ENCODE results near the gene NDUFS8. TPM values are rescaled to one million over a fixed set of nuclear protein-coding genes. Genes with fewer than 3 reads are reported as not detected.
A peak's percentile ranks its signal among the peaks of the same experiment; 100 is the strongest.

Gene NDUFS8
- total RNA-seq, 1 experiment from 2014 or later: 214 TPM

- H3K14ac ChIP-seq (ENCODE audit: insufficient read depth, low read length): no peak overlapping the region
- H2AFZ ChIP-seq (ENCODE audit: low read length): no peak overlapping the region
- H4K8ac ChIP-seq (replicated peaks; ENCODE audit: insufficient read length, low read depth, low read length): no peak overlapping the region
- H3K27me3 Mint-ChIP-seq (ENCODE audit: low read depth): no peaks in the 10 kb centered on the region
- no peak overlapping the region for H3K4ac ChIP-seq (ENCODE audit: low read depth, low read length)
- DNase-seq: no peak
- WGBS (ENCODE audit: extremely low coverage, insufficient read length, low lambda C conversion rate): no CpG with 5 or more reads among the region's 13 CpGs
- H2BK5ac ChIP-seq (ENCODE audit: insufficient read length, low read length): no peak overlapping the region
- peaks cover 7 to 23% (median 11%) of the 10 kb centered on the region in 3 experiments; a peak in 5 of 7 replicates for H3K36me3 Mint-ChIP-seq (ENCODE audit: insufficient read depth in 1 of 3, low read depth in 3 of 3)
- H3K23ac ChIP-seq (ENCODE audit: insufficient read length, low read depth, low read length): no peak overlapping the region
- H3K27ac ChIP-seq (ENCODE audit: insufficient read length, low read depth, low read length): no peak overlapping the region
- no peaks in the 10 kb centered on the region for H3K79me1 ChIP-seq (ENCODE audit: insufficient read depth, low read depth, low read length, poor library complexity, severe bottlenecking)
- peak overlapping the region in 1 of 3 experiments; percentile 39; a peak in 1 of 7 replicates for H3K27ac Mint-ChIP-seq
- H3K4me2 ChIP-seq (ENCODE audit: insufficient read depth, insufficient read length, low read length): no peak overlapping the region
- H3K4me1 ChIP-seq (ENCODE audit: insufficient read depth, low read length): no peaks in the 10 kb centered on the region; the same call in 1 of the 2 replicates
- H4K91ac ChIP-seq (ENCODE audit: insufficient read length, low read depth, low read length): no peak overlapping the region
- H3K4me3 Mint-ChIP-seq: peak overlapping the region; percentile 17 to 49; a peak in 3 of 5 replicates
- no peak overlapping the region for H3T11ph ChIP-seq (ENCODE audit: low read length)
- H3K27me3 ChIP-seq (ENCODE audit: insufficient read depth, low read length): no peaks in the 10 kb centered on the region
- no peak overlapping the region for H3K56ac ChIP-seq (ENCODE audit: insufficient read length, low read depth, low read length)
- peaks cover 7 to 9% of the 10 kb centered on the region in 2 experiments for H3K4me1 Mint-ChIP-seq
- H2BK12ac ChIP-seq (ENCODE audit: insufficient read length, low read depth, low read length): no peak overlapping the region
- H3K79me2 ChIP-seq (ENCODE audit: insufficient read depth, low read length): no peaks in the 10 kb centered on the region
- no peaks in the 10 kb centered on the region for H3K23me2 ChIP-seq (ENCODE audit: insufficient read length, low read depth, low read length, poor library complexity, severe bottlenecking)
- no peak overlapping the region for H3K18ac ChIP-seq (ENCODE audit: insufficient read length, low read depth, low read length)
- no peaks in the 10 kb centered on the region for H3K9me3 Mint-ChIP-seq
- no peak overlapping the region for H2BK20ac ChIP-seq (ENCODE audit: low read depth, low read length, poor library complexity, severe bottlenecking)
- no peak overlapping the region for H2BK15ac ChIP-seq (ENCODE audit: low read depth, low read length)
- no peaks in the 10 kb centered on the region for H3K9me3 ChIP-seq (ENCODE audit: control insufficient read depth, low read depth, low read length)
- no peak for TF ChIP-seq CTCF (conservative IDR thresholded peaks at IDR 0.05)
- no peak overlapping the region for H4K5ac ChIP-seq (ENCODE audit: insufficient read length, low read depth, low read length)
- no peak overlapping the region for H2AK5ac ChIP-seq (ENCODE audit: insufficient read length, low read length)
- H4K20me1 ChIP-seq (ENCODE audit: control insufficient read depth, insufficient read depth, insufficient read length): no peaks in the 10 kb centered on the region
- H3K9ac ChIP-seq (ENCODE audit: extremely low read depth, insufficient read length, low read length): no peak overlapping the region
- no peak overlapping the region for H2BK120ac ChIP-seq (ENCODE audit: low read depth, low read length, poor library complexity, severe bottlenecking)
Measured at GRCh38 chr11:68038226-68038717, 7.8 kb downstream of the NDUFS8 start.
